Bronchial epithelial cell (primary cell): ENCODE results near the gene DZANK1. TPM values are rescaled to one million over a fixed set of nuclear protein-coding genes. Genes with fewer than 3 reads are reported as not detected.

Experiments
- DNase-seq: peaks from one replicate; pipeline ENCODE4 v3.0.0-alpha.2; 2010; ENCODE audit warnings: low read depth
- FAIRE-seq: peaks from 2 replicates; lab custom pipeline; 2011; peaks lifted over from hg19 to GRCh38; lab: Jason Lieb, UNC
- H3K27me3 ChIP-seq: 2 replicates; pipeline ENCODE4 v1.5.1; 2011; ENCODE audit warnings: low read length; ENCODE audit not compliant: control insufficient read depth, insufficient read depth
- H3K36me3 ChIP-seq: 2 replicates; pipeline ENCODE4 v1.5.1; 2011; ENCODE audit warnings: low read length; ENCODE audit not compliant: control insufficient read depth, insufficient read depth
- H3K4me3 ChIP-seq: 2 replicates; pipeline ENCODE4 v1.5.1; 2011; ENCODE audit warnings: mild to moderate bottlenecking, low read depth, low read length, control low read depth
- total RNA-seq: library from RNA; depleted of rRNA; stranded (reverse); fragments of >200 nt; gene quantifications from 2 replicates; pipeline ENCODE4 v1.2.1, GENCODE V29; 2014
- TF ChIP-seq, protein P1 (sequence below): IDR thresholded peaks from 2 replicates; pipeline ENCODE4 v1.5.1; 2011; ENCODE audit warnings: mild to moderate bottlenecking, moderate library complexity, low read length, control low read depth, inconsistent platforms; ENCODE audit not compliant: insufficient read depth, severe bottlenecking

Gene DZANK1
- total RNA-seq = 0.26 and 0.64 TPM in 2 replicates

DNA sequence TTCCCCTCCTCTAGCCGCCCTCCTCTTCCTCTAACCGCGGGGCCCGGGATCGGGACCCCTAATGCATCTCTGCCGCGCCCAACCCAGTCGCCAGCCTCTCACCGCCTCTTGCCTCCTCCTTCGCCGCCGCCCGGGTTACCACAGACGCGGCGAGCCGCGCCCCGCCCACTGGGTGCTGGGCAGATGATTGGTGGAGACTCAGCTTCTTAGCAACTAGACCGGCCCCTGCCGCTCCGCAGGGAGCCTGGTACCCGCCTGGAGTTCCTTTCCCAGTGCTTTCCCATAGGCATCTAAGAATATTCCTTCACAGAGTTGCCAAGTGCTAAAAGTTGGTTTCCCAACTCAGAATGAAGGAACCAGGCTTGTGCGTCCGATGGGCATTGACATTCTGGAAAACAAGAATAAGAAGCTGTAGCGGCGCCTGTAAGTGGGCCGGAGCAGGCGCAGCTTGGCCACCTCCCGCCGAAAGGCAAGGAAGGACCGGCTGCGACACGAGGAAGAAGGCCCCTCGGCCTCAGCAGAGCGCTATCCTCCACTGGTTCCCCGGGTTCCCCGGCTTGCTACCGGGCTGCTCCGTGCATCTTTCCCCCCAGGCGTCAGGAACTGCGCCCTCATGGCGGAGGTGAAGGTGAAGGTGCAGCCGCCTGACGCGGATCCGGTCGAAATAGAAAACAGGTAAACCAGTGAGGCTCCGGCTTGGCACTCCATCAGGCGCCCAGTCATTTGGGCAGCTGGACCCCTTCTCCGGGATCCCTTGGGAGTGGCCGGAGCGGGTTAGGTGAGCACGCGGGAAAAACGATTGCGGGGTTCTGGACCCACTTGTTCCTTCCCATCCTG, at the start of gene DZANK1, which contains the start of gene POLR3F:
DZANK1 (minus strand) TSS at position 137 of the 837 bp plus-strand sequence. CDS start 1,672 bp downstream, outside the sequence.
POLR3F (plus strand) TSS at position 497 of the 837 bp plus-strand sequence; CDS start at position 614, 117 bp downstream.
- H3K4me3 ChIP-seq = peak within 1 kb of the TSS; percentile 71
- no peaks in the 10 kb centered on the region for H3K27me3 ChIP-seq
- peak; percentile 87 for DNase-seq
- no peak for FAIRE-seq
- TF ChIP-seq, protein P1, sequence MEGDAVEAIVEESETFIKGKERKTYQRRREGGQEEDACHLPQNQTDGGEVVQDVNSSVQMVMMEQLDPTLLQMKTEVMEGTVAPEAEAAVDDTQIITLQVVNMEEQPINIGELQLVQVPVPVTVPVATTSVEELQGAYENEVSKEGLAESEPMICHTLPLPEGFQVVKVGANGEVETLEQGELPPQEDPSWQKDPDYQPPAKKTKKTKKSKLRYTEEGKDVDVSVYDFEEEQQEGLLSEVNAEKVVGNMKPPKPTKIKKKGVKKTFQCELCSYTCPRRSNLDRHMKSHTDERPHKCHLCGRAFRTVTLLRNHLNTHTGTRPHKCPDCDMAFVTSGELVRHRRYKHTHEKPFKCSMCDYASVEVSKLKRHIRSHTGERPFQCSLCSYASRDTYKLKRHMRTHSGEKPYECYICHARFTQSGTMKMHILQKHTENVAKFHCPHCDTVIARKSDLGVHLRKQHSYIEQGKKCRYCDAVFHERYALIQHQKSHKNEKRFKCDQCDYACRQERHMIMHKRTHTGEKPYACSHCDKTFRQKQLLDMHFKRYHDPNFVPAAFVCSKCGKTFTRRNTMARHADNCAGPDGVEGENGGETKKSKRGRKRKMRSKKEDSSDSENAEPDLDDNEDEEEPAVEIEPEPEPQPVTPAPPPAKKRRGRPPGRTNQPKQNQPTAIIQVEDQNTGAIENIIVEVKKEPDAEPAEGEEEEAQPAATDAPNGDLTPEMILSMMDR = no peak
- no peaks in the 10 kb centered on the region for H3K36me3 ChIP-seq

DNA sequence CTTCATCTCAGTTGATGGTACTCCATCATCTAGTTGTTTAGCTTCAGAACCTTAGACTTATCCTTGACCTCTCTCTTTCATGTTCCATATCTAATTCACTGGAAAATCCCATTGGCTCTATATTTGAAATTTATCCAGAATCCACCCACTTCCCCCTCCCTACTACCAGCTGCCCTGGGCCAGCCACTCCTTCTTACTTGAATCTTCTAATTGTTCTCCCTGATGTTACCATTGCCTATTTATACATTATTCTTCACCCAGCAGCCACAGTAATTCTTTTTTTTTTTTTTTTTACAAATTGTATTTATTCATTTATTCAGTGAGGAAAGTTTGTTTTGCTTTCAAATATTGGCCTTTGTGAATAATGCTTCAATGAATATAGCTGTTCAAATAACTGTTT, 49.1 kb upstream of the DZANK1 start:
- H3K27me3 ChIP-seq = no peaks in the 10 kb centered on the region
- FAIRE-seq (no peak), DNase-seq (no peak)
- TF ChIP-seq, protein P1 = no peak
- H3K36me3 ChIP-seq = peaks cover 6% of the 10 kb centered on the region
- no peak overlapping the region for H3K4me3 ChIP-seq

DNA sequence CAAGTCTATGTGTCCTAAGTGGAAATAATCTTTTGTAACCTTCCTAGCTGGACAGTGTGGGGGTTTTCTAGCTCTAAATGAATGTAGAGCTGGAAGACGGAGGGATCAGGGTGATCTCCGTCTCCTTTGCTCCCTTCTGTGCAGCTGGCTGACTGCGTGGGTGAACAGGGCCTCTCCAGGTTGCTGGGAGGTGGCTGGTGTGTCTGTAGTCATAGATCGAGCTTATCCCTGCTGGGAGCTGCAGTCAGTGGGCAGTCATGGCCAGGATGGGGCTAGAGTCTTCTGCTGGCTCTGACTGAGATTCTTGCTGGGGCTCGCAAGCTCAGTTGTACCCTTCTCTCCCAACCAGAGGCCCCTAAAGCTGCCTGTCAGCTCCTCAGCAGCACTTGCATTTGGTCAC, 47.3 kb upstream of the DZANK1 start:
- no peaks in the 10 kb centered on the region for H3K27me3 ChIP-seq
- peaks cover 9% of the 10 kb centered on the region for H3K36me3 ChIP-seq
- TF ChIP-seq, protein P1 = no peak
- DNase-seq (no peak), FAIRE-seq (no peak)
- H3K4me3 ChIP-seq = no peak overlapping the region

DNA sequence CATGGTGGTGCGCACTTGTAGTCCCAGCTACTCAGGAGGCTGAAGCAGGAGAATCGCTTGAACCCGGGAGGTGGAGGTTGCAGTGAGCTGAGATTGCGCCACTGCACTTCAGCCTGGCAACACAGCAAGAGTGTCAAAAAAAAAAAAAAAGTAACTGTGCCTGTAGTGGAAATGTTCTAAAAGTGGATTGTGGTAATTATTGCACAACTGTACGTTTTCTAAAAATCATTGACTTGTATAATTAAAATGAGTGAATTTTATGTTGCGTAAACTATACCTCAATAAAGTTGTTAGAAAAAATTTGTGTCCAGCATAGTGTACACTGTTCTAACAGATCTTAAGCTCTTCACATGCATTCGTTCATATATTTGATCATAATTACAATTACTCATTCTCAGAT, 46.4 kb upstream of the DZANK1 start:
- no peaks in the 10 kb centered on the region for H3K27me3 ChIP-seq

DNA sequence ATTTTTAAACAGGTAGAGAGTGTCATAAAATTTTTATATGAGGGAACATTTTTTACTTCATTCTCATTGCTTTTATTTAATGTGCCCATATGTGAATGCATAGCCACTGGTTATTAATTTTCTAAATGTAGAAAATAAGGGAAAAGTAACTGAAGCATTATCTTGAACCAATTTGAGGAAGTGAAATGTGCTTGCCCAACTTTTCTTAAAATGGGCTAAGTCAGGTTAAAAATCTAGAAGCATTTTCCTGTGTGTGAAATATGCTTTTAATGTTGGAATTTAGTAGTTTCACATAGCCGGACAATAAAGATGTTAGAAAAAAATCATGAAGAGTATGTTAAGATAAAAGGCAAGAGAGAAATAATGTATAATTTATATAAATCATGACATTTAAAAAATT, 44.7 kb upstream of the DZANK1 start:
- Histone ChIP-seq H3K4me3 (no peak overlapping the region), H3K27me3 (no peaks in the 10 kb centered on the region), H3K36me3 (peaks cover 9% of the 10 kb centered on the region)
- DNase-seq (no peak), FAIRE-seq (no peak)
- TF ChIP-seq, protein P1 = no peak

More for the DNA sequence above, 46.4 kb upstream of the DZANK1 start:
- DNase-seq (no peak), FAIRE-seq (no peak)
- TF ChIP-seq, protein P1 = no peak
- Histone ChIP-seq H3K36me3 (peaks cover 9% of the 10 kb centered on the region), H3K4me3 (no peak overlapping the region)
